A673 (cell line): Measurements from ENCODE around the gene SOX5. TPM values are rescaled to one million over a fixed set of nuclear protein-coding genes. Genes with fewer than 3 reads are reported as not detected.

Experiments used
- BruUV-seq: library from RNA; stranded (reverse); fragments of 400-500 nt; replicated peaks from 2 replicates; lab custom pipeline; 2021; lab: Mats Ljungman, UMichigan
- CTCF ChIA-PET: fragments of 300-600 bp; sonication (Branson Sonifier 250); formaldehyde crosslinking; loops from one replicate; lab custom pipeline; 2022; ENCODE audit warnings: antibody characterized with exemption; lab: Charles Lee
- POLR2A ChIA-PET: fragments of 300-600 bp; sonication (Branson Sonifier 250); formaldehyde crosslinking; loops from one replicate; lab custom pipeline; 2022; ENCODE audit warnings: antibody characterized with exemption; ENCODE audit not compliant: low non-redundant PET; lab: Charles Lee
- DNase-seq: peaks from one replicate; pipeline ENCODE4 v3.0.0-alpha.2; 2015; ENCODE audit warnings: low spot score
- H3K27ac ChIP-seq: fragments of 200-600 bp; sonication (generic); 2 replicates; pipeline ENCODE4 v1.5.1; 2016; ENCODE audit warnings: mixed run types, low read depth, mild to moderate bottlenecking, mixed read lengths, antibody characterized with exemption, low read length; ENCODE audit not compliant: poor library complexity, severe bottlenecking
- H3K27me3 ChIP-seq: fragments of 200-600 bp; sonication (generic); replicated peaks from 2 replicates; pipeline ENCODE4 v1.6.1; 2017; ENCODE audit warnings: mixed run types, low read depth, mild to moderate bottlenecking, mixed read lengths, antibody characterized with exemption, low read length; ENCODE audit not compliant: insufficient read depth, poor library complexity
- H3K36me3 ChIP-seq: fragments of 200-600 bp; sonication (generic); 2 replicates; pipeline ENCODE4 v1.6.1; 2016; ENCODE audit warnings: mixed run types, mild to moderate bottlenecking, mixed read lengths, antibody characterized with exemption, low read length; ENCODE audit not compliant: insufficient read depth, poor library complexity, severe bottlenecking
- H3K4me1 ChIP-seq: fragments of 200-600 bp; sonication (generic); 2 replicates; pipeline ENCODE4 v1.6.1; 2017; ENCODE audit warnings: mixed run types, mild to moderate bottlenecking, mixed read lengths, antibody characterized with exemption, low read length; ENCODE audit not compliant: insufficient read depth, poor library complexity, severe bottlenecking
- H3K4me3 ChIP-seq: fragments of 200-600 bp; sonication (generic); 2 replicates; pipeline ENCODE4 v1.5.1; 2016; ENCODE audit warnings: low read depth, mixed run types, mild to moderate bottlenecking, mixed read lengths, low read length; ENCODE audit not compliant: poor library complexity, severe bottlenecking
- H3K9me3 ChIP-seq: fragments of 200-600 bp; sonication (generic); 2 replicates; pipeline ENCODE4 v1.6.1; 2016; ENCODE audit warnings: mixed run types, low read depth, mild to moderate bottlenecking, mixed read lengths, antibody characterized with exemption, low read length; ENCODE audit not compliant: poor library complexity, severe bottlenecking
- EZH2 ChIP-seq: fragments of 200-600 bp; sonication (generic); IDR thresholded peaks from 2 replicates; pipeline ENCODE4 v1.6.1; 2017; ENCODE audit warnings: borderline replicate concordance, low read depth, mild to moderate bottlenecking, mixed read lengths, antibody characterized with exemption, low read length; ENCODE audit not compliant: poor library complexity, severe bottlenecking
- intact Hi-C: fragments of 100-400 bp; cut with micrococcal nuclease; formaldehyde crosslinking; loops from one replicate; pipeline ENCODE4 v1.10.0; 2022; ENCODE audit not compliant: unreplicated experiment
- total RNA-seq: library from RNA; stranded (reverse); gene quantifications from 2 replicates; pipeline ENCODE4 v1.2.3, GENCODE V29; 2021
- TF ChIP-seq, protein P1 (sequence below): fragments of 300-800, 200-600 bp; sonication (generic); conservative IDR thresholded peaks from 2 replicates; pipeline ENCODE4 v1.5.1; 2017; ENCODE audit warnings: low read depth, mild to moderate bottlenecking, antibody characterized with exemption, low read length, moderate library complexity, mixed read lengths

The SOX5 gene
- total RNA-seq, 1 experiment from 2014 or later: 11.9 TPM

DNA sequence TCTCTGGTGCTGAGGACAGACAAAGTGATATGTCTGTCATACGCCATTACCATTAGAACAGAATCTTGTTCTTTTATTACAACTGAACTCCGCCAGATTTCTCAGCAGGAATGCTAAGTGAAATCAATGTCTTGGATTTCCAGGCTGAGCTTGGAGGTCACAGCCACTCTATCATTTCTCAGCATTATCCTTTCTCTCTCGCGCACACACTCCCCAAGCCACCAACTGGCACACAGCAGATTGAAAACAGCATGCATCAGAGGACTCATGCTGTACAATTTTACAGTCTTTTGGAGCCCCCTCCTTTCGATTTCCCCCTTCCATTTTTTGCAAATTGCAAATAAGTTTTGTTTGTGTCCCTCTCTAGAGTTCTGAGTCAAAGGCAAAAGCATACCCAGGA lies 348.6 kb downstream of the SOX5 start:
- Histone ChIP-seq H3K4me3 (no peak overlapping the region), H3K36me3 (no peaks in the 10 kb centered on the region), H3K27me3 (no peaks in the 10 kb centered on the region), H3K9me3 (peaks cover 16% of the 10 kb centered on the region), H3K27ac (no peak overlapping the region), H3K4me1 (no peaks in the 10 kb centered on the region)
- no TSS peak for BruUV-seq
- no peak for DNase-seq
- POLR2A ChIA-PET: no interaction called here
- TF ChIP-seq, protein P1, sequence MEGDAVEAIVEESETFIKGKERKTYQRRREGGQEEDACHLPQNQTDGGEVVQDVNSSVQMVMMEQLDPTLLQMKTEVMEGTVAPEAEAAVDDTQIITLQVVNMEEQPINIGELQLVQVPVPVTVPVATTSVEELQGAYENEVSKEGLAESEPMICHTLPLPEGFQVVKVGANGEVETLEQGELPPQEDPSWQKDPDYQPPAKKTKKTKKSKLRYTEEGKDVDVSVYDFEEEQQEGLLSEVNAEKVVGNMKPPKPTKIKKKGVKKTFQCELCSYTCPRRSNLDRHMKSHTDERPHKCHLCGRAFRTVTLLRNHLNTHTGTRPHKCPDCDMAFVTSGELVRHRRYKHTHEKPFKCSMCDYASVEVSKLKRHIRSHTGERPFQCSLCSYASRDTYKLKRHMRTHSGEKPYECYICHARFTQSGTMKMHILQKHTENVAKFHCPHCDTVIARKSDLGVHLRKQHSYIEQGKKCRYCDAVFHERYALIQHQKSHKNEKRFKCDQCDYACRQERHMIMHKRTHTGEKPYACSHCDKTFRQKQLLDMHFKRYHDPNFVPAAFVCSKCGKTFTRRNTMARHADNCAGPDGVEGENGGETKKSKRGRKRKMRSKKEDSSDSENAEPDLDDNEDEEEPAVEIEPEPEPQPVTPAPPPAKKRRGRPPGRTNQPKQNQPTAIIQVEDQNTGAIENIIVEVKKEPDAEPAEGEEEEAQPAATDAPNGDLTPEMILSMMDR: no peak
- no peak for TF ChIP-seq EZH2
- intact Hi-C loops: no loop called here
- CTCF ChIA-PET: no interaction called here

DNA sequence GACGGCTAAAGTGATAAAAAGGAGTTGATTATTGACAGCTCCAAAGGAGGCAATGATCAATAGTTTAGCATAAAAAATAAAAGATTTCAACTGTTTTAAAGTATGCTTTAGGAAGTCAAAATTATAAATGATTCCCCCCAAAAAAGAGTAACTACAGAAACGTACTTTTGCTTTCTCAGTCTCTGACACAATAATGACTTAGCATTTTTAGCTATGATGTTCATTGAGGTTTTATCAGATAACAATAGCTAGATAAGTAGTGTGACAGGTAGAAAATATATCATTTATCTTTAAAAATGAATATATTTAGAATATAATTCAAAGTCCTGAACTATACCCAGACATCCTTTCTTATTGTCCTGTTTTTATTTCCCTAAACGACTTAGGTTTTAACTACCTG lies 352.9 kb downstream of the SOX5 start:
- CTCF ChIA-PET: no interaction called here
- no peaks in the 10 kb centered on the region for H3K4me1 ChIP-seq

DNA sequence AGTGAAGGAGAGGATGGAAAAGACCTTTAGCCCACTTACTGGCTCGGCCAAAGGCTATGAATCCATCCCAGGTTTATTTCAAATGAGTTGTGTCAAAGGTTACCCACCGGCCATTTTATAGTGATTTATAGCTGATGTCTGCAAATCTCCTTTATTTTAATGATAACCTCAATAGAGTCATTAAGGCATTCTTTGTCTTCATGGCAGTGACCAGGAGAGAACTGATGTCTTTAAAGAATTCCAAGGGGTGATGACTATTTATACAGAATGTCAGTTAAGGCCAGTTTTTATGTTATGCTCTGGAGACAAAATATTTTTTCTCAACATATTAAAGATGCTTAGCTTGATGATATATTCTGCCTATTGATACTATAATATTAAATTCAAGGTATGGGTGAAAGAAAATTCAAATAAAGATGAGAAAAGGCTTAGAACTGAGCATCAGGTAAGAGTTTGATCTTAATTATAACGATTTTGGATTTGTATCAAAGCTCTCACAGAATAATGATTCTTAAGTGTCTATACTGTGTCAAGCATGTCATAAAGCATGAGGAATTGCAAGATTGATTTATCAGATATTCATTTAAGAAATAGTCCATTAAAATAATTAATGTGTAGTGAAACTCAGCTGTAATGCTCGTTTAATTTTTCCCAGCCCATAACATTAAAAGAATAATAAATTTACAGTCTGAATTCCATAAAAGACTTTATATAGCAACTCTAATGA lies 361.5 kb downstream of the SOX5 start:
- Histone ChIP-seq H3K36me3 (no peaks in the 10 kb centered on the region), H3K27me3 (no peaks in the 10 kb centered on the region), H3K4me1 (no peaks in the 10 kb centered on the region), H3K27ac (no peak overlapping the region), H3K9me3 (no peaks in the 10 kb centered on the region), H3K4me3 (no peak overlapping the region)
- ChIA-PET POLR2A (no interaction called here), CTCF (no interaction called here)
- no peak for DNase-seq
- BruUV-seq: no TSS peak
- intact Hi-C loops: no loop called here
- TF ChIP-seq EZH2: no peak
- TF ChIP-seq, protein P1: no peak

More for the DNA sequence above, 352.9 kb downstream of the SOX5 start:
- Histone ChIP-seq H3K27ac (no peak overlapping the region), H3K36me3 (no peaks in the 10 kb centered on the region), H3K27me3 (no peaks in the 10 kb centered on the region), H3K9me3 (peaks cover 12% of the 10 kb centered on the region), H3K4me3 (no peak overlapping the region)
- no peak for TF ChIP-seq EZH2
- TF ChIP-seq, protein P1: no peak
- intact Hi-C loops: no loop called here
- no TSS peak for BruUV-seq
- no peak for DNase-seq
- POLR2A ChIA-PET: no interaction called here
